Subcutaneous abdominal adipose tissue (tissue), 5 donors: ENCODE data around the gene TALDO1.

Experiments used
- H3K27ac ChIP-seq: one replicate; pipeline ENCODE4 v1.7.0; 2013; ENCODE audit warnings: low read depth, mild to moderate bottlenecking, inconsistent platforms, low read length, moderate library complexity
- H3K27me3 ChIP-seq, 5 donors: one replicate each; pipeline ENCODE4 v1.7.0; 2013; ENCODE audit warnings: low read length in 5 of 5, inconsistent platforms in 1 of 5; ENCODE audit not compliant: control insufficient read depth in 5 of 5, insufficient read depth in 4 of 5
- H3K36me3 ChIP-seq, 5 donors: one replicate each; pipeline ENCODE4 v1.7.0; 2013; ENCODE audit warnings: low read length in 5 of 5; ENCODE audit not compliant: control insufficient read depth in 5 of 5, insufficient read depth in 5 of 5
- H3K4me1 ChIP-seq, 5 donors: one replicate each; pipeline ENCODE4 v1.7.0; 2013; ENCODE audit warnings: low read length in 5 of 5, mild to moderate bottlenecking in 3 of 5, moderate library complexity in 1 of 5; ENCODE audit not compliant: control insufficient read depth in 5 of 5, insufficient read depth in 5 of 5
- H3K4me3 ChIP-seq, 5 donors: one replicate each; pipeline ENCODE4 v1.7.0; 2013; ENCODE audit warnings: low read length in 5 of 5, low read depth in 1 of 5
- H3K9ac ChIP-seq, 5 donors: one replicate each; pipeline ENCODE4 v1.7.0; 2013; ENCODE audit warnings: low read length in 5 of 5, mild to moderate bottlenecking in 4 of 5, moderate library complexity in 3 of 5
- H3K9me3 ChIP-seq, 5 donors: one replicate each; pipeline ENCODE4 v1.7.0; 2013; ENCODE audit warnings: low read length in 5 of 5; ENCODE audit not compliant: control insufficient read depth in 5 of 5
- donor health status: healthy.
- donor health status: healthy.
- donor health status: healthy.
- donor health status: healthy.
- donor health status: healthy.

TALDO1 gene

DNA sequence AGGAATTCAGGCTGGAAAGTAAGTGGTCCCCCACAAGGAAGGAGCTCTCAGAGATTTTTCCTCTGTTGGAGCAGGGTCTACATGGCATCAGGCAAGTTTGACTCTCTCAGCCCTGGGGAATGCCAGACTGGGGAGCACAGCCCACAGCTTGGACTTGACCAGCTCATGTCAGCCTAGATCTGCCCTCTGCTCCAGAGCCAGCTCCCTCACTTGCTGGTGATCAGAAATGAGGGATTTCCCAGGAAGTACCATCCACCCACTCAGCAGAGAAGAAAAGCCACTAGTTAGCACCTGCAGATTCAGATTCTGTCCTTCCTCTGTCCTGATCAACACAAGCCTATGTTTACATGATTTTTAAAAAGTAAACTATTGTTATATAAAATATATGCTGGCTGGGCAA, 13.0 kb downstream of the TALDO1 start:
- Histone ChIP-seq H3K9me3 (no peaks in the 10 kb centered on the region), H3K36me3 (peaks cover 0 to 88% (median 70%) of the 10 kb centered on the region in 5 donors), H3K4me3 (no peak overlapping the region), H3K4me1 (peaks cover 0 to 24% (median 7%) of the 10 kb centered on the region in 5 donors), H3K9ac (peak overlapping the region in 2 of 5 donors; percentile 2 to 20), H3K27ac (no peak overlapping the region), H3K27me3 (no peaks in the 10 kb centered on the region)

DNA sequence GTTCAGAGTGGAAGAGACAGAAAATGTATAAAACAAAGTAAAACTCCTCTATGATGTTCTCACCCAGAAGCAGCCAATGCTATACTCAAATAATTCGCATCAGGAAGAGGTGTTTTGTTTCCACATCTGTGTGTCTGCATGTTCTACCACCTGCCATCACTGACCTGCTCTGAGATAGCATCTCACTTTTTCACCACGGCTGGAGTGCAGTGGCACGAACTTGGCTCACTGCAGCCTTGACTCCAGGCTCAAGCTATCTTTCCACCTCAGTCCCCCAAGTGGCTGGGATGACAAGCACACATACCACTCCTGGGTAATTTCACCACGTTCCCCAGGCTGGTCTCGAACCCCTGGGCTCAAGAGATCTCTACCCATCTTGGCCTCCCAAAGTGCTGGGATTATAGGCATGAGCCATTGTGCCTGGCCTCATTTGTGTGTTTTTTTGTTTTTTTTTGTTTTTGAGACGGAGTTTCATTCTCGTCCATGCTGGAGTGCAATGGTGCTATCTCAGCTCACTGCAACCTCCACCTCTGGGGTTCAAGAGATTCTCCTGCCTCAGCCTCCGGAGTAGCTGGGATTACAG, 14.4 kb downstream of the TALDO1 start:
- no peak overlapping the region for H3K9ac ChIP-seq
- H3K4me3 ChIP-seq: no peak overlapping the region
- H3K4me1 ChIP-seq: peaks cover 0 to 30% (median 7%) of the 10 kb centered on the region in 5 donors
- no peaks in the 10 kb centered on the region for H3K9me3 ChIP-seq
- peaks cover 0 to 86% (median 69%) of the 10 kb centered on the region in 5 donors for H3K36me3 ChIP-seq
- no peaks in the 10 kb centered on the region for H3K27me3 ChIP-seq
- H3K27ac ChIP-seq: peak overlapping the region; percentile 66

DNA sequence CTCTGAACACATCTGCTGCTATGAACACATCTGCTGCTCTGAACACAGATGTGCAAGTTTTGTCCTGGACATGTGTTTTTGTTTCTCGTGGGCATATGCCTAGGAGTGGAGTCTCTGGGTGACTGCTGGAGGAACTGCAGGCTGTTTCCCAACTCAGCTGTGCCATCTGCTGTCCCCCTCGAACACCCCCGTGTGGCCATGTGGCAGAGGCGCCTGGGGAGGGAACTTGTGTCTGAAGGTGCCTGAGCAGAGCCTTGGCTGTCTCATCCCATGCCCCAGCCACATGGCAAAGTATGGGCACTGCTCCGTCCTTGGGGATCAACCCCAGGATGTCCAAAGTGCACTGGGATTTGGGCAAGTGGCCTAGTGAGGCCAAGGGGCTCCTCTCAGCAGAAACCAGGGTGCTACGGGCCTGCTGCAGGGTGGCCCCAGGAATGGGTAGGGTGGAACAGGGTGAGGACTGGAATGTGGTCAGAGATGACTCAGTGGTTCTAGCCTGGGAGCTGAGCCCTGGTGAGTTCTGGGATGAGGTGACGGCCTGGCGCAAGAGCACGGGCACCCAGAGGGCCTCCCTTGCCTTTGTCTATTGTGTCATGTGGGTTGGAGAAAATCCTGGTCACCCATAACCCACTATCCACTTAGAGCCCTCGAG, 15.3 kb downstream of the TALDO1 start:
- H3K4me3 ChIP-seq: no peak overlapping the region
- peaks cover 0 to 86% (median 68%) of the 10 kb centered on the region in 5 donors for H3K36me3 ChIP-seq
- peak overlapping the region; percentile 66 for H3K27ac ChIP-seq
- H3K4me1 ChIP-seq: peaks cover 0 to 35% (median 7%) of the 10 kb centered on the region in 5 donors
- H3K9ac ChIP-seq: peak overlapping the region in 1 of 5 donors; percentile 39
- no peaks in the 10 kb centered on the region for H3K27me3 ChIP-seq
- no peaks in the 10 kb centered on the region for H3K9me3 ChIP-seq

DNA sequence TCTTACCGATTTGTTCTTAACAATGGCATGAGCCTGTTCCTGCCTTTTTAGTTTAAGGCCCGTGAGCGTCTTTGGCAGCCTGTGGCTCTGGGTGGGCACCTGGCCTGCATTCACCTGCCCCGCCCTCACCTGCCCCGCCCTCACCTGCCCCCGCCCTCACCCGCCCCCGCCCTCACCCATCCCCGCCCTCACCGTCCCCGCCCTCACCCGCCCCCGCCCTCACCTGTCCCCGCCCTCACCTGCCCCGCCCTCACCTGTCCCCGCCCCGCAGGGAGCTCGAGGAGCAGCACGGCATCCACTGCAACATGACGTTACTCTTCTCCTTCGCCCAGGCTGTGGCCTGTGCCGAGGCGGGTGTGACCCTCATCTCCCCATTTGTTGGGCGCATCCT, 15.8 kb downstream of the TALDO1 start:
- H3K4me3 ChIP-seq: no peak overlapping the region
- peaks cover 0 to 84% (median 65%) of the 10 kb centered on the region in 5 donors for H3K36me3 ChIP-seq
- no peaks in the 10 kb centered on the region for H3K27me3 ChIP-seq
- peak overlapping the region; percentile 66 for H3K27ac ChIP-seq
- H3K9me3 ChIP-seq: no peaks in the 10 kb centered on the region
- peaks cover 0 to 35% (median 7%) of the 10 kb centered on the region in 5 donors for H3K4me1 ChIP-seq
- H3K9ac ChIP-seq: no peak overlapping the region

DNA sequence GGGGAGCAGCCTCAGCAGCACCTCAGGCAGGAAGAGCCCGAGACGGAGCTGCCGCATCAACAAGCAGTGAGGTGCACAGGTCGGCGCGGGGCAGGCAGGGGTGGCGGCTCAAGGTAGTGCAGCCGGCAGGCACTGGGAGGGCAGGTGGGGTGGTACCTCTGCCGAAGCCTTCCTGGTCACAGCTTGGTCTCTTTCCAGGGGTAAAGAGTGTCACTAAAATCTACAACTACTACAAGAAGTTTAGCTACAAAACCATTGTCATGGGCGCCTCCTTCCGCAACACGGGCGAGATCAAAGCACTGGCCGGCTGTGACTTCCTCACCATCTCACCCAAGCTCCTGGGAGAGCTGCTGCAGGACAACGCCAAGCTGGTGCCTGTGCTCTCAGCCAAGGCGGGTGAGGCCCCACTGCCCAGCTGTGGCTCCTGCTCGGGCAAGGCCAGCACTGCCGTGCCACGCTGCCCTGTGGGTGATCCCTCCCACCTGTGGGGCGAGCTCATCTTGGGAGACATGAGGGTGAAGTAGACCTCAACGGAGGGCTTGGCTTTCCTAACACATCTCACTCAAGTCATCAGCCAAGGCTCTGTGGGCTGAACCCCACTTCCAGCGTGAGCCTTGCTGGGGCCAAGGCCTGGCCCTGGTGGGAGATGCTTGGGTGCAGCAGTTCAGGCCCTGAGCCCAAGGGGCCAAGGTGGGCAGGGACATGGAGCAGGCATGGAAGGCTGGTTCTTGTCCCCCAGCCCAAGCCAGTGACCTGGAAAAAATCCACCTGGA, 16.5 kb downstream of the TALDO1 start:
- H3K27me3 ChIP-seq: no peaks in the 10 kb centered on the region
- no peak overlapping the region for H3K9ac ChIP-seq
- H3K9me3 ChIP-seq: no peaks in the 10 kb centered on the region
- peak overlapping the region; percentile 60 for H3K27ac ChIP-seq
- H3K36me3 ChIP-seq: peaks cover 0 to 83% (median 65%) of the 10 kb centered on the region in 5 donors
- peaks cover 0 to 35% (median 7%) of the 10 kb centered on the region in 5 donors for H3K4me1 ChIP-seq
- H3K4me3 ChIP-seq: no peak overlapping the region

DNA sequence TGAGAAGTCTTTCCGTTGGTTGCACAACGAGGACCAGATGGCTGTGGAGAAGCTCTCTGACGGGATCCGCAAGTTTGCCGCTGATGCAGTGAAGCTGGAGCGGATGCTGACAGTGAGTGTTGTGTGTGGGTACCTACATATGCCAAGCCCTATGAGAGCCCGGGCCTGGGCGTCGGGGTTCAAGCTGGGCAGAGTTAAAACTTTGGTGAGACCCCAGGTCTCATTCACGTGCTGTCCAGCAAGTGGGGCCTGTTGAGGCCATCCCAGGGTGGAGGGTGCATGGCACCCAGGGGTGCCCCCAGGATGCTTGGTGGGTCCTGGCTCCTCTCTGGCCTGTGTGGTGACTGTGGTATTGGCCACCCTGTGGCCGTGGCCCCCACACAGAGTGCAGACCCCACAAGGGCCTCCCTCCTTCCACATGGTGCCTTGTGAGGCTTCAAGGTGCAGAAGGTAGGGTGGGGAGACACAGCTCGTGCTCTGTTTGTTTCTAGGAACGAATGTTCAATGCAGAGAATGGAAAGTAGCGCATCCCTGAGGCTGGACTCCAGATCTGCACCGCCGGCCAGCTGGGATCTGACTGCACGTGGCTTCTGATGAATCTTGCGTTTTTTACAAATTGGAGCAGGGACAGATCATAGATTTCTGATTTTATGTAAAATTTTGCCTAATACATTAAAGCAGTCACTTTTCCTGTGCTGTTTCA, 17.2 kb downstream of the TALDO1 start:
- no peaks in the 10 kb centered on the region for H3K9me3 ChIP-seq
- H3K36me3 ChIP-seq: peaks cover 0 to 75% (median 58%) of the 10 kb centered on the region in 5 donors
- no peak overlapping the region for H3K9ac ChIP-seq
- H3K27me3 ChIP-seq: no peaks in the 10 kb centered on the region
- peaks cover 0 to 35% (median 7%) of the 10 kb centered on the region in 5 donors for H3K4me1 ChIP-seq
- H3K4me3 ChIP-seq: no peak overlapping the region
- H3K27ac ChIP-seq: peak overlapping the region; percentile 60

DNA sequence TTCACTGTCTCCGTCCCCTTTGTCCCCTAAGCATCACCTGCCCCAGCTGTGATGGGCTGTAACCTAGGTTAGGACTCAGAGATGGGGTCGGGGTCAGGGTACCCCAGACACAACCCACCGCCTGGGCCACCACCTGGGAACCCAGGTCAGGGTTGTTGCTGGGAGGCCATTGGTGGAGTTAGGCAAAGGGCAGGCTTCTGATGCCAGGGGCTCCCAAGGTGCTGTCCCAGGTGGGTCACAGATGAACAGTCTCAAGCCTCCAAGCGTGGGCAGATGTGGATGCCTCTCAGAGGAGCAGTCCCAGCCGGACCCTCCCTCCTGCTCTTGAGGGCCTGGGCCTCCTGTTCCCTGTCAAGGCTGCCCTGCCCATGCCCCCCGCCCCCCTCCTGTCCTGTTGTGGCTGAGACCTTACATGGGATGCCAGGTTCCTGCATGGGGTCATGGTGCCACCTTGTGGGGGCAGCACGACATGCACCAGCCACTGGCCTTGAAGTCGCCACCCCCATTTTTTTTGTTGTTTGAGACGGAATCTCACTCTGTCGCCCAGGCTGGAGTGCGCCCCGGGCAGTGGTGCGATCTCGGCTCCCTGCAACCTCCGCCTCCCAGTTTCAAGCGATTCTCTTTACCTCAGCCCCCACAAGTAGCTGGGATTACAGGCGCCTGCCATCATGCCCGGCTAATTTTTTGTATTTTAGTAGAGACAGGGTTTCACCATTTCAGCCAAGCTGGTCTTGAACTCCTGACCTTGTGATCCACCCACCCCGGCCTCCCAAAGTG, 17.9 kb downstream of the TALDO1 start:
- H3K27me3 ChIP-seq: no peaks in the 10 kb centered on the region
- H3K9me3 ChIP-seq: no peaks in the 10 kb centered on the region
- H3K27ac ChIP-seq: peak overlapping the region; percentile 60
- H3K4me1 ChIP-seq: peaks cover 0 to 30% (median 7%) of the 10 kb centered on the region in 5 donors
- no peak overlapping the region for H3K4me3 ChIP-seq
- no peak overlapping the region for H3K9ac ChIP-seq
- H3K36me3 ChIP-seq: peaks cover 0 to 73% (median 56%) of the 10 kb centered on the region in 5 donors

DNA sequence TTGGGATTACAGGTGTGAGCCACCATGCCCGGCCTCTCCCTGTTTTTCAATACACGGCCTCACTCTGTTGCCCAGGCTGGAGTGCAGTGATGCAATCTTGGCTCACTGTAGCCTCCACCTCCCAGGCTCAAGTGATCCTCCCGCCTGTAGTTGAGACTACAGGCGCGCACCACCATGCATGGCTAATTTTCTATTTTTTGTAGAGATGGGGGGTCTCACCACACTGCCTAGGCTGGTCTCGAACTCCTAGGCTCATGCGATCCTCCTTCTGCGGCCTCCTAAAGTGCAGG, 18.5 kb downstream of the TALDO1 start:
- H3K36me3 ChIP-seq: peaks cover 0 to 73% (median 59%) of the 10 kb centered on the region in 5 donors
- no peaks in the 10 kb centered on the region for H3K9me3 ChIP-seq
- H3K9ac ChIP-seq: no peak overlapping the region
- no peaks in the 10 kb centered on the region for H3K27me3 ChIP-seq
- peak overlapping the region; percentile 50 for H3K27ac ChIP-seq
- no peak overlapping the region for H3K4me3 ChIP-seq
- H3K4me1 ChIP-seq: peaks cover 0 to 27% (median 7%) of the 10 kb centered on the region in 5 donors

DNA sequence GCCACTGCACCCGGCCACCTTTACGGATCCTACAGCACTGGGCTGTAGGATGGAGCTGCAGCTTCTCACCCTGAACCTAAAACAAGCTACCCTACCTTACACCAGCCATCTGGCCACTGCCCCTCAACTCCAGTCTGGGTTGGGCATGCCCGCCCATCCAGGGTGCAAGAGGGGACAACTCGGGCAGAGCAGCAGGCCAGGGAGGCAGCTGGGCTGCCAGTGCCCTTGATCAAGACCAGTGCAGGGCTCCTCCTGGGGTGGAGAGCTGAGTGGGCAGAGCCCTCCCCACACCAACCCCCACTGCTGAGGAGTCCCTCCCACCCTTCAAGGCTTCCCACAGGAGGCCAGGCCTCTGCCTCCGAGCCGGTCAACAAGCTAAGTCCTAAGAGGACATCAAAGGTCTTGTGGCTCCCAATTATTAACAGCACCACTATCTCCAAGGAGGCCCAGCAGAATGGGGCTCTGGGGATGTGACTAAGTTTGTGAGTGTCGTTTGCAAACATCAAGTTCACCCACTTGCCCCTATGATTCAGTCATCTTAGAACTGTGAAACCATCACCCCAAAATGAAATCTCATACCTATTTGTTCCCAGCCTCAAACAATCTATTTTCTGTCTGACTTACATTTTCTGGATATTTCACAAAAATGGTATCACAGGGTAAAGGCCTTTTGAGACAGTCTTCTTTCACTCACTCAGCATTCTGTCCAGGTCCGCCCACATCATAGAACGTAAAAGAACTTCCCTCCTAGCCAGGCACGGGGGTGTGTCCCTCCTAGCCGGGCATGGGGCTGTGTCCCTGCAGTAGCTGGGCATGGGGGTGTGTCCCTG, 19.1 kb downstream of the TALDO1 start:
- H3K36me3 ChIP-seq: peaks cover 0 to 73% (median 61%) of the 10 kb centered on the region in 5 donors
- H3K27ac ChIP-seq: peak overlapping the region; percentile 50
- H3K4me1 ChIP-seq: peaks cover 0 to 27% (median 7%) of the 10 kb centered on the region in 5 donors
- no peaks in the 10 kb centered on the region for H3K9me3 ChIP-seq
- H3K4me3 ChIP-seq: no peak overlapping the region
- no peaks in the 10 kb centered on the region for H3K27me3 ChIP-seq
- H3K9ac ChIP-seq: no peak overlapping the region
